Measurements from ENCODE around the gene CCDC177.

CCDC177 gene

GRCh38 chr14:69574263-69574953 lies at the start of gene CCDC177:
Gene CCDC177 (minus strand): TSS chr14:69574871. CDS start chr14:69573622, 1,249 bp downstream.
- DNase-seq (ENCODE audit: low spot score): no peak

- DNase-seq (ENCODE audit: low spot score): no peak
Observed at GRCh38 chr14:69624136-69624535, 49.5 kb upstream of the CCDC177 start.

- DNase-seq (ENCODE audit: low spot score): no peak
Observed at GRCh38 chr14:69620981-69621380, 46.3 kb upstream of the CCDC177 start.

GRCh38 chr14:69620211-69620611 lies 45.5 kb upstream of the CCDC177 start:
- DNase-seq (ENCODE audit: low spot score): no peak

- DNase-seq (ENCODE audit: low spot score): no peak
Observed at GRCh38 chr14:69619012-69619411, 44.3 kb upstream of the CCDC177 start.

GRCh38 chr14:69617796-69618195 lies 43.1 kb upstream of the CCDC177 start:
- no peak for DNase-seq (ENCODE audit: low spot score)

- DNase-seq (ENCODE audit: low spot score): no peak
Observed at GRCh38 chr14:69616408-69616773, 41.7 kb upstream of the CCDC177 start.

- peak; percentile 88 for DNase-seq (ENCODE audit: low spot score)
Observed at GRCh38 chr14:69615496-69616407, 41.1 kb upstream of the CCDC177 start.

GRCh38 chr14:69615121-69615495 lies 40.4 kb upstream of the CCDC177 start:
- no peak for DNase-seq (ENCODE audit: low spot score)

- DNase-seq (ENCODE audit: low spot score): peak; percentile 88
Observed at GRCh38 chr14:69614592-69614991, 39.9 kb upstream of the CCDC177 start.

GRCh38 chr14:69613312-69614073 lies 38.8 kb upstream of the CCDC177 start:
- no peak for DNase-seq (ENCODE audit: low spot score)

GRCh38 chr14:69612783-69613130 lies 38.1 kb upstream of the CCDC177 start:
- peak; percentile 41 for DNase-seq (ENCODE audit: low spot score)

- DNase-seq (ENCODE audit: low spot score): peak; percentile 61
Observed at GRCh38 chr14:69612014-69612782, 37.5 kb upstream of the CCDC177 start.

- DNase-seq (ENCODE audit: low spot score): peak; percentile 88
Observed at GRCh38 chr14:69611172-69612013, 36.7 kb upstream of the CCDC177 start, which contains the start of gene SUSD6. Gene SUSD6 (plus strand): TSS chr14:69611596. CDS start chr14:69658593, 46,997 bp downstream.

- no peak for DNase-seq (ENCODE audit: low spot score)
Observed at GRCh38 chr14:69610874-69611171, 36.2 kb upstream of the CCDC177 start.

GRCh38 chr14:69610020-69610873 lies 35.6 kb upstream of the CCDC177 start:
- DNase-seq (ENCODE audit: low spot score): peak; percentile 28

- no peak for DNase-seq (ENCODE audit: low spot score)
Observed at GRCh38 chr14:69606258-69607184, 31.9 kb upstream of the CCDC177 start.

- DNase-seq (ENCODE audit: low spot score): no peak
Observed at GRCh38 chr14:69605738-69606137, 31.1 kb upstream of the CCDC177 start.
